ENCODE results near the gene FLNA. TPM values are rescaled to one million over a fixed set of nuclear protein-coding genes. Genes with fewer than 3 reads are reported as not detected.

The FLNA gene
- total and polyA plus RNA-seq, 2 of the 13 experiments (the other 11 are each of a cell fraction or from before 2014, with no cell fraction given) = 83.4 to 174 TPM

GRCh38 chrX:154371017-154371788 is 3.2 kb downstream of the FLNA start (continued):
- TF ChIP-seq PCBP2 (optimal IDR thresholded peaks at IDR 0.05; ENCODE audit: low read depth, low read length, poor library complexity, severe bottlenecking) (no peak), GATA4 (IDR thresholded peaks at IDR 0.05; ENCODE audit: borderline replicate concordance, low read depth) (peak; percentile 57; the same call in 1 of the 2 replicates), RORA (CRISPR knock-in tag; IDR thresholded peaks at IDR 0.05) (no peak), SPEN (CRISPR knock-in tag; IDR thresholded peaks at IDR 0.05; ENCODE audit: low read depth) (peak; percentile 48; the same call in 1 of the 2 replicates), ZNF350 (CRISPR knock-in tag; IDR thresholded peaks at IDR 0.05; ENCODE audit: borderline replicate concordance, low read depth) (peak; percentile 46; the same call in 1 of the 2 replicates), ZNF761 (CRISPR knock-in tag; conservative IDR thresholded peaks at IDR 0.05) (no peak), SMARCE1 (IDR thresholded peaks at IDR 0.05; ENCODE audit: borderline replicate concordance) (no peak), NKX3-1 (CRISPR knock-in tag; IDR thresholded peaks at IDR 0.05) (no peak), ZGPAT (CRISPR knock-in tag; IDR thresholded peaks at IDR 0.05) (peak; percentile 37; the same call in 1 of the 2 replicates), BCL6 (CRISPR knock-in tag; IDR thresholded peaks at IDR 0.05) (peak; percentile 36; the same call in 1 of the 2 replicates), ZBTB7B (CRISPR knock-in tag; IDR thresholded peaks at IDR 0.05) (peak; percentile 46; the same call in 1 of the 2 replicates), MYPOP (CRISPR knock-in tag; IDR thresholded peaks at IDR 0.05) (peak; percentile 70; the same call in 1 of the 2 replicates), ZNF782 (CRISPR knock-in tag; IDR thresholded peaks at IDR 0.05; ENCODE audit: borderline replicate concordance) (0 out of 2 replicates have a peak, but pooled peaks have one; percentile 41), EED (CRISPR knock-in tag; IDR thresholded peaks at IDR 0.05) (no peak), UBTF (CRISPR knock-in tag; IDR thresholded peaks at IDR 0.05) (peak; percentile 55), RARA (CRISPR knock-in tag; IDR thresholded peaks at IDR 0.05) (peak; percentile 14; the same call in 1 of the 2 replicates), ZC3H13 (CRISPR knock-in tag; IDR thresholded peaks at IDR 0.05) (no peak), KDM5B (CRISPR knock-in tag; IDR thresholded peaks at IDR 0.05; ENCODE audit: borderline replicate concordance) (peak; percentile 33; the same call in 1 of the 2 replicates), ZBTB38 (CRISPR knock-in tag; IDR thresholded peaks at IDR 0.05) (0 out of 2 replicates have a peak, but pooled peaks have one; percentile 49)
- TF ChIP-seq, protein P1, sequence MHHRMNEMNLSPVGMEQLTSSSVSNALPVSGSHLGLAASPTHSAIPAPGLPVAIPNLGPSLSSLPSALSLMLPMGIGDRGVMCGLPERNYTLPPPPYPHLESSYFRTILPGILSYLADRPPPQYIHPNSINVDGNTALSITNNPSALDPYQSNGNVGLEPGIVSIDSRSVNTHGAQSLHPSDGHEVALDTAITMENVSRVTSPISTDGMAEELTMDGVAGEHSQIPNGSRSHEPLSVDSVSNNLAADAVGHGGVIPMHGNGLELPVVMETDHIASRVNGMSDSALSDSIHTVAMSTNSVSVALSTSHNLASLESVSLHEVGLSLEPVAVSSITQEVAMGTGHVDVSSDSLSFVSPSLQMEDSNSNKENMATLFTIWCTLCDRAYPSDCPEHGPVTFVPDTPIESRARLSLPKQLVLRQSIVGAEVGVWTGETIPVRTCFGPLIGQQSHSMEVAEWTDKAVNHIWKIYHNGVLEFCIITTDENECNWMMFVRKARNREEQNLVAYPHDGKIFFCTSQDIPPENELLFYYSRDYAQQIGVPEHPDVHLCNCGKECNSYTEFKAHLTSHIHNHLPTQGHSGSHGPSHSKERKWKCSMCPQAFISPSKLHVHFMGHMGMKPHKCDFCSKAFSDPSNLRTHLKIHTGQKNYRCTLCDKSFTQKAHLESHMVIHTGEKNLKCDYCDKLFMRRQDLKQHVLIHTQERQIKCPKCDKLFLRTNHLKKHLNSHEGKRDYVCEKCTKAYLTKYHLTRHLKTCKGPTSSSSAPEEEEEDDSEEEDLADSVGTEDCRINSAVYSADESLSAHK (CRISPR knock-in tag; IDR thresholded peaks at IDR 0.05; ENCODE audit: borderline replicate concordance) = no peak
- TF ChIP-seq, protein P2, sequence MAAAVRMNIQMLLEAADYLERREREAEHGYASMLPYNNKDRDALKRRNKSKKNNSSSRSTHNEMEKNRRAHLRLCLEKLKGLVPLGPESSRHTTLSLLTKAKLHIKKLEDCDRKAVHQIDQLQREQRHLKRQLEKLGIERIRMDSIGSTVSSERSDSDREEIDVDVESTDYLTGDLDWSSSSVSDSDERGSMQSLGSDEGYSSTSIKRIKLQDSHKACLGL (CRISPR knock-in tag; IDR thresholded peaks at IDR 0.05) = peak; percentile 66; the same call in 1 of the 2 replicates

Data from HepG2 (cell line).